IMR-90 (cell line): Measurements from ENCODE around the gene PTPRG. TPM values are rescaled to one million over a fixed set of nuclear protein-coding genes. Genes with fewer than 3 reads are reported as not detected.

Experiments
- ATAC-seq: fragments of 200-7000 bp; cut with Tn5 transposase; 2 replicates; pipeline ENCODE4 v1.9.1; 2020; ENCODE audit warnings: low read depth, mild to moderate bottlenecking, moderate library complexity
- BruUV-seq: library from RNA; stranded (reverse); fragments of 400-500 nt; replicated peaks from 2 replicates; lab custom pipeline; 2021; lab: Mats Ljungman, UMichigan
- CTCF ChIA-PET: fragments of 300-600 bp; formaldehyde crosslinking; extraction: SDS; loops from one replicate; lab custom pipeline; 2021; ENCODE audit warnings: antibody characterized with exemption; lab: Yijun Ruan, JAX
- POLR2A ChIA-PET: fragments of 300-600 bp; sonication (Branson Sonifier 250); formaldehyde crosslinking; loops from one replicate; lab custom pipeline; 2022; ENCODE audit warnings: antibody characterized with exemption; ENCODE audit not compliant: unreplicated experiment; lab: Charles Lee
- DNase-seq: peaks from one replicate; pipeline ENCODE4 v3.0.0; 2013
- H2AFZ ChIP-seq: replicated peaks from 2 replicates; pipeline ENCODE3; 2013; ENCODE audit warnings: low read length, mild to moderate bottlenecking; ENCODE audit not compliant: poor library complexity
- H2AK5ac ChIP-seq: 2 replicates; pipeline ENCODE4 v1.6.1; 2013; ENCODE audit warnings: low read depth, low read length, inconsistent platforms
- H2AK9ac ChIP-seq: replicated peaks from 2 replicates; pipeline ENCODE3; 2013; ENCODE audit warnings: mild to moderate bottlenecking, low read depth, low read length, moderate library complexity; ENCODE audit not compliant: poor library complexity
- H2BK120ac ChIP-seq: 2 replicates; pipeline ENCODE4 v1.6.1; 2013; ENCODE audit warnings: low read depth, low read length, inconsistent platforms
- H2BK15ac ChIP-seq: 3 replicates; pipeline ENCODE4 v1.6.1; 2013; ENCODE audit warnings: low read depth, low read length, inconsistent platforms
- H2BK20ac ChIP-seq: 2 replicates; pipeline ENCODE4 v1.6.1; 2013; ENCODE audit warnings: low read depth, mild to moderate bottlenecking, inconsistent platforms, low read length, moderate library complexity
- H2BK5ac ChIP-seq: 2 replicates; pipeline ENCODE4 v1.6.1; 2013; ENCODE audit warnings: mild to moderate bottlenecking, low read depth, low read length, inconsistent platforms; ENCODE audit not compliant: poor library complexity, severe bottlenecking
- H3K14ac ChIP-seq: replicated peaks from 2 replicates; pipeline ENCODE4 v1.6.1; 2013; ENCODE audit warnings: low read depth, low read length, inconsistent platforms
- H3K18ac ChIP-seq: 2 replicates; pipeline ENCODE4 v1.6.1; 2013; ENCODE audit warnings: low read depth, low read length, control low read depth
- H3K23ac ChIP-seq: 2 replicates; pipeline ENCODE4 v1.6.1; 2013; ENCODE audit warnings: low read depth, low read length, inconsistent platforms
- H3K27ac ChIP-seq: 2 replicates; pipeline ENCODE4 v1.5.1; 2013; ENCODE audit warnings: mild to moderate bottlenecking, control low read depth, low read length; ENCODE audit not compliant: insufficient read depth
- H3K27me3 ChIP-seq: 2 replicates; pipeline ENCODE4 v1.6.1; 2013; ENCODE audit warnings: low read length; ENCODE audit not compliant: control insufficient read depth, insufficient read depth
- H3K36me3 ChIP-seq: 2 replicates; pipeline ENCODE4 v1.6.1; 2013; ENCODE audit warnings: low read length, mixed read lengths; ENCODE audit not compliant: control insufficient read depth, insufficient read depth
- H3K4ac ChIP-seq: 2 replicates; pipeline ENCODE4 v1.6.1; 2013; ENCODE audit warnings: low read depth, low read length, inconsistent platforms
- H3K4me1 ChIP-seq: 2 replicates; pipeline ENCODE4 v1.6.1; 2013; ENCODE audit warnings: low read length, mixed read lengths; ENCODE audit not compliant: control insufficient read depth, insufficient read depth
- H3K4me2 ChIP-seq: 2 replicates; pipeline ENCODE4 v1.6.1; 2013; ENCODE audit warnings: low read depth, mild to moderate bottlenecking, control low read depth, low read length, moderate library complexity
- H3K4me3 ChIP-seq: 2 replicates; pipeline ENCODE4 v1.5.1; 2013; ENCODE audit warnings: low read depth, mild to moderate bottlenecking, control low read depth, low read length, moderate library complexity; ENCODE audit not compliant: insufficient read depth
- H3K56ac ChIP-seq: 2 replicates; pipeline ENCODE4 v1.6.1; 2013; ENCODE audit warnings: low read length, inconsistent platforms; ENCODE audit not compliant: insufficient read depth; ENCODE audit errors: extremely low read depth
- H3K79me1 ChIP-seq, 2 experiments: 2 replicates each; pipeline ENCODE4 v1.6.1; 2013; ENCODE audit warnings: low read length in 2 of 2, inconsistent platforms in 1 of 2, low read depth in 1 of 2
- H3K9ac ChIP-seq: 2 replicates; pipeline ENCODE4 v1.6.1; 2013; ENCODE audit warnings: low read depth, low read length, control low read depth
- H3K9me1 ChIP-seq: 2 replicates; pipeline ENCODE4 v1.6.1; 2013; ENCODE audit warnings: low read length, inconsistent platforms; ENCODE audit not compliant: insufficient read depth
- H3K9me3 ChIP-seq: 2 replicates; pipeline ENCODE4 v1.6.1; 2013; ENCODE audit warnings: low read length; ENCODE audit not compliant: control insufficient read depth, insufficient read depth
- H4K20me1 ChIP-seq: 2 replicates; pipeline ENCODE4 v1.6.1; 2013; ENCODE audit warnings: low read length, inconsistent platforms; ENCODE audit not compliant: insufficient read depth
- H4K5ac ChIP-seq: 2 replicates; pipeline ENCODE4 v1.6.1; 2013; ENCODE audit warnings: mild to moderate bottlenecking, low read depth, low read length, control low read depth
- H4K8ac ChIP-seq, 2 experiments: 2 replicates each; pipeline ENCODE4 v1.6.1; 2013; ENCODE audit warnings: low read depth in 2 of 2, low read length in 2 of 2, control low read depth in 1 of 2, inconsistent platforms in 1 of 2
- H4K91ac ChIP-seq: 2 replicates; pipeline ENCODE4 v1.6.1; 2013; ENCODE audit warnings: low read depth, low read length, inconsistent platforms; ENCODE audit not compliant: insufficient read depth
- BHLHE40 ChIP-seq: fragments of 150-350 bp; IDR thresholded peaks from 2 replicates; pipeline ENCODE4 v1.6.1; 2016; ENCODE audit warnings: mild to moderate bottlenecking, low read depth, low read length
- CEBPB ChIP-seq: IDR thresholded peaks from 2 replicates; pipeline ENCODE4 v1.6.1; 2012; ENCODE audit warnings: low read depth, low read length, improper control_type of control experiment
- FOS ChIP-seq: fragments of 150-350 bp; IDR thresholded peaks from 2 replicates; pipeline ENCODE4 v1.6.1; 2016; ENCODE audit warnings: low read depth, low read length
- WGBS, 2 experiments: methylation state at CpG; one replicate each; pipeline versions ENCODE4 v1.1.5 to v1.1.7; 2013; ENCODE audit warnings: missing lambda C conversion rate in 2 of 2; ENCODE audit not compliant: insufficient read length in 1 of 2; ENCODE audit errors: extremely low coverage in 2 of 2; 5-methylcytosine and 5-hydroxymethylcytosine counted together
- dilution Hi-C: fragments of 300-500 bp; cut with HindIII; formaldehyde crosslinking; loops from one replicate; pipeline ENCODE4 v1.14.3; 2018; ENCODE audit warnings: low sequenced_read_pairs; ENCODE audit not compliant: unreplicated experiment
- in situ Hi-C: fragments of 300-500 bp; cut with MboI; formaldehyde crosslinking; loops from 3 replicates; pipeline ENCODE4 v1.14.3; 2019; ENCODE audit warnings: low sequenced_read_pairs, inconsistent platforms, mixed read lengths
- intact Hi-C: fragments of 100-400 bp; cut with micrococcal nuclease; formaldehyde crosslinking; loops from 2 replicates; pipeline ENCODE4 v1.10.0; 2022
- polyA plus RNA-seq, 3 experiments: library from polyadenylated mRNA; depleted of rRNA; stranded (reverse); fragments of >200 nt; gene quantifications; 2 replicates each; pipeline ENCODE4 v1.2.3, GENCODE V29; 2012; ENCODE audit warnings: low replicate concordance in 1 of 3
- total RNA-seq: library from RNA; depleted of rRNA; stranded (reverse); fragments of >200 nt; gene quantifications from 2 replicates; pipeline ENCODE4 v1.2.3, GENCODE V29; 2012
- TF ChIP-seq, protein P1 (sequence below): fragments of 150-350 bp; IDR thresholded peaks from 2 replicates; pipeline ENCODE4 v1.6.1; 2016; ENCODE audit warnings: low read depth, mild to moderate bottlenecking, low read length, moderate library complexity, borderline replicate concordance

The PTPRG gene
- total and polyA plus RNA-seq, 2 of the 4 experiments (the other 2 are of a cell fraction) = 7.7 to 31.0 TPM

DNA sequence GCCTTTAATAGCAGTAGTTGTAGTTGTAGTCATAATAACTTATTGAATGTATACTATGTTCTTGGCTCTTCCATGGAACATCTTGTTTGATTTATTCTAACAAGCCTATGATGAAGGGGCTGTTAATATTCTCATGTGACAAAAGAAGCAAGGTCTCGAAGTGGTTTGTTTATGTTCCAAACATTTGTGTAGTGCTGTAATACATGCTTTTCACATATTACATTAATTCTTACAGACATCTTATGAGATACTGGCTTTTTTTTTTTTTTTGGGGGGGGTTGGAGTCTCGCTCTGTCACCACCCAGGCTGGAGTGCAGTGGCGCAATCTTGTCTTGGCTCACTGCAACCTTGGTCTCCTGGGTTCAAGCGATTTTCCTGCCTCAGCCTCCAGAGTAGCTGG is 252.3 kb downstream of the PTPRG start:
- Histone ChIP-seq H2BK15ac (no peak overlapping the region), H3K9me1 (peaks cover 7% of the 10 kb centered on the region), H3K27me3 (no peaks in the 10 kb centered on the region), H3K4me3 (no peak overlapping the region), H4K20me1 (0 out of 2 replicates have a peak, but pooled peaks cover 9% of the 10 kb centered on the region), H3K4ac (no peak overlapping the region), H3K18ac (no peak overlapping the region), H2AK5ac (no peak overlapping the region), H3K14ac (no peak overlapping the region), H3K9ac (no peak overlapping the region), H3K4me2 (no peak overlapping the region), H4K8ac (no peak overlapping the region), H2BK5ac (no peak overlapping the region), H3K79me1 (peaks cover 33 to 42% of the 10 kb centered on the region in 2 experiments), H4K5ac (no peak overlapping the region), H2AFZ (no peak overlapping the region), H3K23ac (no peak overlapping the region), H2AK9ac (no peak overlapping the region), H2BK20ac (no peak overlapping the region), H3K36me3 (no peaks in the 10 kb centered on the region), H3K4me1 (peaks cover 2% of the 10 kb centered on the region; the same call in 1 of the 2 replicates), H3K27ac (no peak overlapping the region), H3K9me3 (no peaks in the 10 kb centered on the region), H4K91ac (no peak overlapping the region), H2BK120ac (no peak overlapping the region), H3K56ac (no peak overlapping the region)
- intact Hi-C loops (loop anchor here (10.0 kb wide), 1 partner anchor 249 kb away; the partner anchor contains the start of gene PTPRG), in situ Hi-C loops (no loop called here), dilution Hi-C loops (no loop called here)
- BruUV-seq = no TSS peak
- WGBS, 2 experiments = no CpG with 5 or more reads among the region's 4 CpGs
- peak; percentile 27; the same call in 1 of the 2 replicates for ATAC-seq
- TF ChIP-seq FOS = no peak
- peak; percentile 47 for TF ChIP-seq CEBPB
- TF ChIP-seq BHLHE40 = no peak
- TF ChIP-seq, protein P1, sequence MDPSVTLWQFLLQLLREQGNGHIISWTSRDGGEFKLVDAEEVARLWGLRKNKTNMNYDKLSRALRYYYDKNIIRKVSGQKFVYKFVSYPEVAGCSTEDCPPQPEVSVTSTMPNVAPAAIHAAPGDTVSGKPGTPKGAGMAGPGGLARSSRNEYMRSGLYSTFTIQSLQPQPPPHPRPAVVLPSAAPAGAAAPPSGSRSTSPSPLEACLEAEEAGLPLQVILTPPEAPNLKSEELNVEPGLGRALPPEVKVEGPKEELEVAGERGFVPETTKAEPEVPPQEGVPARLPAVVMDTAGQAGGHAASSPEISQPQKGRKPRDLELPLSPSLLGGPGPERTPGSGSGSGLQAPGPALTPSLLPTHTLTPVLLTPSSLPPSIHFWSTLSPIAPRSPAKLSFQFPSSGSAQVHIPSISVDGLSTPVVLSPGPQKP = no peak
- ChIA-PET CTCF (interaction anchor here (0.6 kb wide), 1 partner anchor 22 kb away, joined by 3 read pairs; no protein-coding TSS in a partner anchor), POLR2A (no interaction called here)
- DNase-seq = peak; percentile 51
